GM21447 (cell line): Measurements from ENCODE around the gene KIF4B.

ENCODE experiments used
- ATAC-seq: cut with Tn5 transposase; IDR thresholded peaks from one replicate; pipeline ENCODE4 v1.9.1; 2021; ENCODE audit not compliant: unreplicated experiment

KIF4B gene

DNA sequence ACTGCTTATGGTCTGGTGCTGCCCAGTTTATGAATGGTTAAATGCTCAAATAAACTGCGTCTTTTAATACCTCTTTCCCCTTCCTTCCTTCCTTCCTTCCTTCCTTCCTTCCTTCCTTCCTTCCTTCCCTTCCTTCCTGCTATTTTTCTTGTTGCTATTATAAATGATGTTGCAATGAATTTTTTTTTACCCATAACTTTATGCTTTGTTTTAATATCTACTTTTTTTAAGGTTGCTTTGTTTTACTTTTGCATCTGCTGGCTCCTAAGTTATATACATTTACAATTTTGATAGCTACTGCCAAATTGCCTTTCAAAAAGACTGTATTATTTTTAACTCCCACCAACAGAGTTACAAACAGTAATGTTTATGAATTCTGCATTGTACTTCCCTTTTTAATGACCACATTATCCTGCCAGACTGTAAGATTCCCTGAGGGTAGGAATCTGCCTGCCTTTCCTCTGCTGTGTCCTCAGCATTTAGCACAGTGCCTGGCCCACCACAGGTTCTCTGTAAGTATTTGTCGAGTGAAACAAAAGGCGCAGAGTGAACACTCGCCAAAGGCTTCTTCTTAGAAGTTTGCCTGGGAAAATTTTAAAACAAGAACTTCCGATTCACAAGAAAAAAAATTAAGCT, 36.9 kb downstream of the KIF4B start:
- no peak for ATAC-seq

DNA sequence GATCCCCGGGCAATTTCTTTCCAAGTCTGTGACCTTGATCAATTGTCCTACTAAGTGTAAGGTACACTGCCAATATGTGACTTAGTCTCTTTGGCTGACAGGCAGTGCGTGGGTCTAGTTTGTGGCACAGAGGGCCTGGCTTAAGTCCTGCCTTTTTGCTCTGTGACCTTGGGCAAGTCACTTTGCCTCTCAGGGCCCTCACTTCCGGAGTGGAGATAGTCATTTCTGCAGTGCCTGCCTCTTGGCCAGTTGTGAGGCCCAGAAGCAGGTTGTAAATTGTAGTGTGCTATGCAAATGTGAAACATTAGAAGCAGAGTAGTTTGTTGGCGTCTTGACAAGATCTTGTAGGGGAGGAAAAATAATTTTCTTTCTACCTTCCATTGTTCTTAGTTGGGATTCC, 39.0 kb downstream of the KIF4B start:
- ATAC-seq, result no peak

DNA sequence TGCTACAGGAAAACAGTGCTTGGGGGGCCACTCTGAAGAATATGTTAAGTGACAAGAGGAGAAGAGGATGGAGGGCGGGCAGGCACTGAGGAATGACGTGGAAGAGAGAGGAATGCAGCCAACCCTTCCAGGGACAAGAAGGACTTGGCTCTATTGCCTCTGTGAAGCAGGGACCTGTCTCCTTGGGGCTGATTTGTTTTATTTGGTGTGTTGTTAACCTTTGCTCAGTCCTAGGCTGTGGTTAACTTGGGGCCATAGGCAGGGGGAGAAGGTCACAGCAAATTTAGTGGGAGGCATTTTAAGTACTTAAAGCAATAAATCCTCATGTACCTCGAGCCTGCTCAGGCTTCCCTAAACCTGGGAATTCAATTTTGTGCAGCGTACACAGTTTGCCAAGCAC, 39.9 kb downstream of the KIF4B start:
- ATAC-seq, result no peak

DNA sequence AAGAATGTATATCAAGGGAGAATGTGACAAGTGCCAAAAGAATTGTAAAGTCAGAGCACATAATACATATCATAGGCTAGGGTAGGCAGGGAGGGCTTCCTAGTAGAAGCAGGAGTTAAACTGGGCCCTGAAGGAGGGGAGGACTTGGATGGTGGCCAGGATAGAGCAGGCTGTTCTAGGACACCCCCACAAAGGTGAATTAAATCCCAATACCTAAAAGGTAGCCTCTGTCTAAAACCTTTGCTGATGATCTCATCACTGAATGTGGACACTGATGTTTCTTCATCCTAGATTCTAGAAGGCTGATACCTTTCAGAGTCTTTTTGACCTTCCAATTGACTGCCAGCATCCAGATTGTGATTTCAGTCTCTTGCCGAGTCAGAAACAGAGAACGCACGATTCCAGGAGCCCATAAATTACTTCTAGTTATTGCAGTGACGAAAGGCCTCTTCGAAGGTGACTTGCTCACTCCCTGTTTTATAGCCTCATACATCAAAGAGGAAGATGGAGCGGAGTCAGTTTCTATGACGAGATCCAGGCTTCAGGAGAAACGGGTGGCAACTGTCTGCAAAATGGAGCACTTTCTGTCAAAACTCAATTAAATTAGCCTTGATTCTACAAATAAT, 43.2 kb downstream of the KIF4B start:
- ATAC-seq, result no peak

DNA sequence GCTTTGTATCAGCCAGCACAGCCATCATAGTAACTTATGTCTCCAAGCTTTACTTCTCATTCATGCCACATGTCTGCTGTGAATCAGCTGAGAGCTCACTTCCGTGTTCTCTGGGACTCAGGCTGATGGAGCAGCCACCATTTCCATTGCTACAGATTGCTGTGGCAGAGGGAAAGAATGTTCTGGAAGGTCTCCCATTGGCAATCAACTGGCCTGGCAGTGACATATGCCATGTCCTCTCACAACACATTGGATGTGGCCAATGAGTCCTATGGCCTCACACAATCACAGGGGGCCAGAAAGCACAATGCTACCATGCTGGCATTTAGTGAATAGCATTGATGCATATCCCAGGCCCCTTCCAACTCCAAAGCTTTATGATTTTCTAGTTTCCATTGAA, 44.1 kb downstream of the KIF4B start:
- no peak for ATAC-seq

DNA sequence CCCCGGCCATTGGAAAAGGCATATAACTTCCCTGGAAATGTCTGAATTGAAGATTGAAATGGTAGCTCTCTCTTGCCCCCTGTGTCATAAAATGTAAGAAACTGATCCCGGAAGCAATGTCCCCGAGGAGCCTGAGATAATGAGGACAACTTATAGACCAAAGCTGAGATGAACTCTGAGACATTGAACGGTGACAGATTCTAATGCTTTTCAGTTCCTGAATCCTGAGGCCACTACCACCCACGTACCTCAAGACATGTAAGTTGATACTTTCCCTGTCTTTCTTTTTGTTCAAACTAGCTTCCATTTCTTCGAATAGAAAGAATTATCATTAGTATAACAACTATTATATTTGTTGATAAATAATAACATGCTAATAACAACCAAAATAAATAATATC, 51.0 kb downstream of the KIF4B start:
- ATAC-seq, result no peak

DNA sequence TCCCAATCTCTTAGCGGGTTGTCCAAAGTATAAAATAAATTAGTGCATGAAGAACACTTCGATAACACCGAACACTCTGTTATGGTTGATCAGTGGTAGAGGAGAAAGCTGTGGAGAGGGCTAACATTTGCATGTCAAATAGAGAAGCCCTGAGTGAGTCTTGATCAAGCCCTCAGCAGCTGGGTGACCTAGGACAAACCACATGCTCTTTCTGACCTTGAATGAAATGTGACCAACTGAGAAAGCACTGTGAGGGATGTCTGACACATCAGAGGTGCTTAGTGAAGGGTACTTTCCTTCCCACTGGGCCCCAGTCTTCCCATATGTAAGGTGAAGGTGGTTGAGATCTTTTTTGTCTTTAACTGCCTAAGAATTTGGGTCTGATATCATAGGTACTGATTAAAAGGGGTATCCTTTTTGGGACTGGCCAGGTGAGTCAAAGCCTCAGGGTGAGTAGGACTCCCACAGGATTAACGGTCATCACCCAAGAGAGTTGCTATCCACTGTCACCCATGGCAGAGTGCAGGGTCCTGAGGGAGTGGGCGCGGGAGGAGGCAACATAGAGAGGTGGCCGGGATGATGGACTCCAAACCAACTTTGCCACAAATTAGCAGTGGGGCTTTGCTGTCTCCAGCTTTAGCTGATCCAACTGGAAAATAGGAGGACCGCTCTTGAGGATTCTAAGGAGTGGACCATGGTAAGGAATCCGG, 53.5 kb downstream of the KIF4B start:
- no peak for ATAC-seq
